ENCODE data around the gene GATAD1.
A peak's percentile ranks its signal among the peaks of the same experiment; 100 is the strongest.
"Not testable (repeated sequence)": the region's sequence is repeated elsewhere in the genome, so short reads cannot be mapped to it uniquely, and the experiment has no call there.

GATAD1 gene

DNA sequence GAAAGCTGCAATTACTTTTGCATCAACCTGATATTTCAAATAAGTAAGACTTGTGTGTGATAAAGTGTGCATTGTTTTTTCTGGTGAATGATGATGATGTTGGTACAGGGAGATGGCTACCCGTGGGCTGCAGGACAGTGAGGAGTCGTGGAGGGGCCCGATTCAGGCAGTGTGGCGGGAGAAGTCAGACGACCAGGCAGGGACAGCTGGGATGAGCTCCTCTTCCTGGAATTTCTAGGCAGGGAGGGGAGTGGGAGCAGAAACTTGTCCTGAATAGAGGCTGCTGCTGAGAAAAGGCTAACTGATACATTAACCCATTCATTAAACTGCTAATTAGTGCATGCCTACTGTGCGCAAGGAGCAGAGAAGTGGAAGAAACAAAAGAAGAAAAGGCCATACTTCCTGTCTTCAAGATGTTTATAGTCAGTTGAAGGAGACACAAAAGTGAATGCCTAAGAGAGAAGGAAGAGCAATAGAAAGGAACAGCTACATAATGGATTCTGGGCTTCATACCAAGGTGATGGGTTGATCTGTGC lies 9.3 kb upstream of the GATAD1 start:
- DNase-seq: no peak

GRCh38 chr7:92442720-92443119 lies 4.6 kb upstream of the GATAD1 start:
- DNase-seq: not testable (repeated sequence)

- no peak for DNase-seq
These were observed 375 bp upstream of the GATAD1 start for GRCh38 chr7:92446869-92447344.

DNA sequence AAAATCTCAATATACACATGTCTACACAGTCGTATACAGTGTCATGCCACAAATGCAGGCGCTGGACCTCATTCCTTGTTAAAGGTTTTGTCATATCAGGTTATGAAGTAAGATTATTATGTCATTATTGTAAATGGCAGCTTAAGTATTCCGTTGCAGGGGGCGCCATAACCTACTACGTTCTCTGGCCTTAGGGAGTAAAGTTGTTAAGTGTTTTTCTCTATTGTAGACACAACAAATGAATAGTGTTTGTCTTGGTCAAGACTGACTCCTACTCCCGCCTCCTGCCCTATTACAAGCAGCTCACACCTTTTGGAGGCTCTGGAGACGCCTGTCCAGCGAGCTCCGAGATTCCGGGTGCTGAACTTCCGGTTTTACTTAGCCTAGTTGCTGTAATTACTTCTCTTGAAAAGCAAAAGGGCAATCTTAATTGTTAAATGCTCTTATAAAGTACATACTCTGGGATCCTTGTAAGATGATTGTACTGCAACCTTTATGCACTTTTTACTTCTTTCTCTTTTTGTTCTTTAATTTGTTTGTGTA lies 994 bp downstream of the GATAD1 start:
- peak; percentile 61 for DNase-seq

DNA sequence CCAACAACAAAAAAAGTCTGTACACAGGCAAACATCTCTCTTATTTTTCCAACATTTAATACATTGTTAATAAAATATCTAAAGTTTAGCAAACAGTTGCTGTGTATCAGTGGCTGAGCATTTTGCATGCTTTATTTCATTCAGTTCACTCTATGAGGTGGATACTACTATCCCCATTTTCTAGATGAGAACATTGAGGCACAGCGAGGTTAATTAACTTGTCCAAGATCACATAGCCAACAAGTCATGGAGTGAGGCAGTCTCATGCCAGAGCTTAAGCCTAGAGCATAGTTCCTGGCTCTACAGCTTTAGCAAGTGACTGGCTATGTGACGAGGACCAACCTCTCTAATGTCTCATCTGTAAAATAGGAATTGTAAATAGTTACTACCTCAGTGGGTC lies 4.4 kb downstream of the GATAD1 start:
- no peak for DNase-seq

DNA sequence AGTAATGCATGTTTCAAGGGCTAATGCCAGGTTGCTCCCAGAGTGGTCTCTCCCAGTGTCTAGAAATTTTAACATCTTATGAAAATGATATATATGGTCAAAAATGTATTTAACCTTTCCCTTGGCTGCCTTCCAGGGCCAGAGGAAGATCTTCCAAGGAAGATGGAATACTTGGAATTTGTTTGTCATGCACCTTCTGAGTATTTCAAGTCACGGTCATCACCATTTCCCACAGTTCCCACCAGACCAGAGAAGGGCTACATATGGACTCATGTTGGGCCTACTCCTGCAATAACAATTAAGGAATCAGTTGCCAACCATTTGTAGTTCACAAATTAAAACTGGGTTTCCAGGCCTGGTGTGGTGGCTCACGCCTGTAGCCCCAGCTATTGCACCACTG lies 9.0 kb downstream of the GATAD1 start:
- DNase-seq: peak; percentile 18

- no peak for DNase-seq
These were observed 12.8 kb downstream of the GATAD1 start for GRCh38 chr7:92460109-92460508.

GRCh38 chr7:92460510-92460909 lies 13.2 kb downstream of the GATAD1 start:
- no peak for DNase-seq

DNA sequence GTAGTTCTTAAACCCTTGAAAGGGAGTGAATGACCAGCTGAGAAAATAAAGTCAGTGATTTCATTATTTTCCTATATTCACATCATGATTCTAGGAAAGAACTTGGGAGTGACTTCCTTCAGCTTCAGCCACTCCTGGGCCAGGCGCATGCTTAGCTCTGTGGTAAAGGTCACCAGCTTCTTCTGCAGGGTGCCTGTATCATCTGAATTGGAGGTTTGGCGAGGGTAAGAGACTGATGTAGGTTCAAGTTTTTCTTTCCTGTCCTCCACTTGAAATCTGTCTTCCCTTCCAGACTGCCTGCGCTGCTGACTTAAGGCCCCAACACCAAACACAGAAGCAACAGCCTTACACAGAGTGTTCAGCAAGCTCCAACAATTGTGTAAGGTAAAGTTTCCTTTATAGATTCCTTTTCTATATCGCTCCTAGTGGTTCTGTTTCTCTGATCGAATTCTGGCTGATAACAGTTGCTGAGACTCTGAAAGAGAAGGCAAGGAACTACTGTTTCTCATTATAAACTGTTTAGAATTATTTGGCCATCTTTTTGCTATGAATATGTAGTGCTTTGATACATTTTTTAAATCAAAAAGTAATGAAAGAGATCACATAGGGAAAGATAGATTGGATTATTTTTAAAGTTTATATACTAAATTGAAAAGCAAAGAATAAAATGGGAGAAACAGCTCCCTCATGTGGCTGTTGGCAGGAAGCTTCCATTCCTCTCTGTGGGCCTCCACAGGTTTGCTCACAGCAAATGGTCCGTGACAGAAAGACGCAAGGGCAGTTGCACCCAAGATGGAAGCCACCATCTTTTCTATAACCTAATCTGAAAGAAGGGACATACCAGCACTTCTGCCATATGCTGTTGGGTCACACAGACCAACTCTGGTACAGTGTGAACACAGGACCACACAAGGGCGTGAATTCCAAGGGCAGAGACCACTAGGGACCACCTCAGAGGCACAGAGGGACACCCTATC lies 14.0 kb downstream of the GATAD1 start:
- DNase-seq: peak; percentile 50

DNA sequence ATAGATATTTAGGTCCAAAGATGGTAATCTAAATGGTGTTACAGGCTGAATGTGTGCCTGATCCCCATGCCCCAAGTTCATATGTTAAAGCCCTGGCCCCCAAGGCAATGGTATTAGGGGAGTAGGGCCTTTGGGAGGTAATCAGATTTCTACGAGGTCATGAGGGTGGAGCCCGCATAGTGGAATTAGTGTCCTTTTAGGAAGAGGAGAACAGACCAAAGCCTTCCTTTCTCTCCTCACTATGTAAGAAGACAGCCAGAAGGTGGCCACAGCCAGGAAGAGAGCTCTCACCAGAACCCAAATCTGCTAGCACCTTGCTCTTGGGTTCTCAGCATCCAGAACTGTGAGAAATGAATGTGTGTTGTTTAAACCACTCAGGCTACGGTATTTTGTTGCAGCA lies 15.3 kb downstream of the GATAD1 start:
- DNase-seq: no peak

- no peak for DNase-seq
These were observed 17.2 kb downstream of the GATAD1 start for GRCh38 chr7:92464515-92464914.

DNA sequence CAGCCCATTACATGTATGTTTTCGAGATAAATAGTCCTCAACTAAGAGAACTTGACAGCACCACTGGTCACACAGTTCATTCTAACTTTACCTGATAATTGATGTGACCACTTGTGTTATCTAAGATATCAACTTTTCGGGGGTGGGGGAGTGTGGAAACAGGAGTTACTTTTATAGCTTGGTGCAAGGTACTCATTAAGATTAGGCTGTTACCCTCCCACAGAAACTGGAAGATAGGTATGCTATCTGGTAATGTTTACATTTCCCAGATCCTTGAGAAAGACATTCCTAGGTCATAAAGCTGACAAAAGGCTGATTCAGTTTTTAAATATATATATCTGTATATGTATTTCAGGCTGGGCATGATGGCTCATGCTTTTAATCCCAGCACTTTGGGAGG lies 19.4 kb downstream of the GATAD1 start:
- DNase-seq: no peak

DNA sequence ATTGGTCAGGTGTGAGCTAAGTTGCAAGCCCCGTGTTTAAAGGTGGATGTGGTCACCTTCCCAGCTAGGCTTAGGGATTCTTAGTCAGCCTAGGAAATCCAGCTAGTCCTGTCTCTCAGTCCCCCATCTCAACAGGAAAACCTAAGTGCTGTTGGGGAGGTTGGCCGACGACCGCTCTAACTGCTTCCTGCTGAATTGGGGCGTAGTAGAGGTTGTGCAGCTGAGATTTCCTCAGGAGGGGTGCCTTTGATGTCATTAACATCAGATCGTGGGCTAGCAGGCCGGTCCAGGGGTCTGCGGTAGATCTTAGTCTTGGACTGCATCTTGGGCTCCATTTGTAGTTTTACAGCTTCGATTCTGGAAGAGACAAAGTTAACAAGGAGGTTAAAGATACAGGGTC lies 21.3 kb downstream of the GATAD1 start:
- not testable (repeated sequence) for DNase-seq

DNA sequence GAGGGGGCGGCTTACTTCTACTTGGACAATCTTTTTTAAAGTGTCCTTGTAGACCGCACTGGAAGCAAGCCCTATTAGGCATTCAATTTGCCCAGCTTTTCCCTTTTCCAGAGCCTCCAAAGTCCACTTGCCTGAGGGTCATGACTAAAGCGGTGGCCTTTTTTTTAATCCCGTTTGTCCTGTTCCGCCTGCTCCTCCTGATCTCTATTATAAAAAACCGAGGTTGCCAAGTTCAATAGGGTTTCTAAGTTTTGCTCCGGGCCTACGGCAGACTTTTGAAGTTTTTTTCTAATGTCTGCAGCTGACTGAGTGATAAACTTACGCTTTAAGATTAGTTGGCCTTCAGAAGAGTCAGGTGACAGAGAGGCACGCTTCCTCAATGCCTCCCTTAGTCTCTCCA lies 26.7 kb downstream of the GATAD1 start:
- DNase-seq: not testable (repeated sequence)

GRCh38 chr7:92475261-92475770 lies 28.0 kb downstream of the GATAD1 start:
- not testable (repeated sequence) for DNase-seq

- not testable (repeated sequence) for DNase-seq
These were observed 28.7 kb downstream of the GATAD1 start for GRCh38 chr7:92475851-92476590.

- not testable (repeated sequence) for DNase-seq
These were observed 30.4 kb downstream of the GATAD1 start, which contains the start of gene ERVW-1 for GRCh38 chr7:92477681-92478080. ERVW-1 (minus strand) TSS chr7:92477946; CDS start chr7:92470381, 7,565 bp downstream.

GRCh38 chr7:92478095-92478494 lies 30.8 kb downstream of the GATAD1 start:
- no peak for DNase-seq

GRCh38 chr7:92478711-92479110 lies 31.4 kb downstream of the GATAD1 start:
- DNase-seq: no peak

- not testable (repeated sequence) for DNase-seq
These were observed 31.9 kb downstream of the GATAD1 start for GRCh38 chr7:92479146-92479545.

GRCh38 chr7:92483624-92484023 lies 36.3 kb downstream of the GATAD1 start:
- DNase-seq: not testable (repeated sequence)

- not testable (repeated sequence) for DNase-seq
These were observed 36.9 kb downstream of the GATAD1 start for GRCh38 chr7:92484226-92484625.

Data from HCEC 1CT (cell line).